Activated CD4-positive, alpha-beta T cell treated with anti-CD3 and anti-CD28 coated beads, Interleukin-2, amount 10 ng/mL, durations not matched to agents 7 days and 5 days (primary cell): ENCODE measurements around the gene PDLIM3. TPM values are rescaled to one million over a fixed set of nuclear protein-coding genes. Genes with fewer than 3 reads are reported as not detected.

Experiments
- CTCF ChIA-PET: fragments of 350-600 bp; sonication (Branson Sonifier 250); formaldehyde crosslinking; loops from one replicate; lab custom pipeline; 2021; ENCODE audit warnings: antibody characterized with exemption; lab: Charles Lee
- POLR2A ChIA-PET: fragments of 350-600 bp; sonication (Branson Sonifier 250); formaldehyde crosslinking; loops from one replicate; lab custom pipeline; 2021; ENCODE audit warnings: antibody characterized with exemption; lab: Charles Lee
- DNase-seq: peaks from one replicate; pipeline ENCODE4 v3.0.0-alpha.2; 2020
- H3K27ac Mint-ChIP-seq: one replicate; pipeline ENCODE4 v1.8.0; 2021; ENCODE audit warnings: mild to moderate bottlenecking, moderate library complexity, mixed read lengths
- H3K27me3 Mint-ChIP-seq: one replicate; pipeline ENCODE4 v1.8.0; 2021; ENCODE audit warnings: mixed read lengths
- H3K36me3 Mint-ChIP-seq: one replicate; pipeline ENCODE4 v1.8.0; 2021; ENCODE audit warnings: low read depth, mixed read lengths
- H3K4me1 Mint-ChIP-seq: one replicate; pipeline ENCODE4 v1.8.0; 2021; ENCODE audit warnings: mixed read lengths
- H3K4me3 Mint-ChIP-seq: one replicate; pipeline ENCODE4 v1.8.0; 2021; ENCODE audit warnings: mild to moderate bottlenecking, moderate library complexity, mixed read lengths
- H3K9me3 Mint-ChIP-seq: one replicate; pipeline ENCODE4 v1.8.0; 2021; ENCODE audit warnings: mixed read lengths
- total RNA-seq, 2 experiments: library from RNA; stranded (reverse); gene quantifications; one replicate each; pipeline ENCODE4 v1.2.3, GENCODE V29; 2021

The PDLIM3 gene
- total RNA-seq, 2 experiments from 2014 or later: not detected

DNA sequence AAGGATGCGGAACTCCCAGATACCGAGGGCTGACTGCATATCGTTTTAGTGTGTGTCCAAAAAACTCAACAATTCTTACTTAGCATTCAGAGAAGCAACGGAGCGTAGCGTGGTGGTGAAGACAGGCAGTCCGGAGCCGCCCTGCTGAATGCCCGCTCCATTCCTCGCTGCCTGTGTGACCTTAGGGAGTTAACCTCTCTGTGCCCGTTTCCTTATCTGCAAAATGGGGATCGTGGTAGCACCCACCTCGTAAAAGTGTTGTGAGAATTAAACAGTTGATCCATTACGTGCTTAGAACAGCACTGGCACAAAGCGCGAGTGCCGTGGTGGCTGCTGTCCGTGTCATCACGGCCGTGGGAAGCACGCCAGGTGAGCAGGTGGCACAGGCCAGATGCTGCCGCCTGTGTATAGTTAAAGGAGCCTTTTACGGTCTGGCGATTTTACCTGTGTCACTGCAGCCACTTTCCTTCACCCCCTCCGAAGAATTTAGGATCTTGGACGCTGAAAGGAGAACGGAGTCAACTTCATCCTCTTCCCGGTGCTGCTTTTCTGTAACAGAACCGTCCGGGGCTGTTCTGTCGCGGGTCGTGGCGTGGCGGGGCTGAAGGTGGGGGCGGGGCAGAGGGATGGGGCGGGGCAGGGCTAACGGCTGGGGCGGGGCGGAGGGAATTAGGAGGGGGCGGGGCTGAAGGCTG lies 64.7 kb downstream of the PDLIM3 start:
- Mint-ChIP-seq H3K9me3 (no peaks in the 10 kb centered on the region), H3K4me3 (peak overlapping the region; percentile 75), H3K36me3 (no peaks in the 10 kb centered on the region), H3K27me3 (peaks cover 52% of the 10 kb centered on the region), H3K27ac (no peak overlapping the region), H3K4me1 (peaks cover 11% of the 10 kb centered on the region)
- ChIA-PET CTCF (no interaction called here), POLR2A (no interaction called here)
- no peak for DNase-seq

DNA sequence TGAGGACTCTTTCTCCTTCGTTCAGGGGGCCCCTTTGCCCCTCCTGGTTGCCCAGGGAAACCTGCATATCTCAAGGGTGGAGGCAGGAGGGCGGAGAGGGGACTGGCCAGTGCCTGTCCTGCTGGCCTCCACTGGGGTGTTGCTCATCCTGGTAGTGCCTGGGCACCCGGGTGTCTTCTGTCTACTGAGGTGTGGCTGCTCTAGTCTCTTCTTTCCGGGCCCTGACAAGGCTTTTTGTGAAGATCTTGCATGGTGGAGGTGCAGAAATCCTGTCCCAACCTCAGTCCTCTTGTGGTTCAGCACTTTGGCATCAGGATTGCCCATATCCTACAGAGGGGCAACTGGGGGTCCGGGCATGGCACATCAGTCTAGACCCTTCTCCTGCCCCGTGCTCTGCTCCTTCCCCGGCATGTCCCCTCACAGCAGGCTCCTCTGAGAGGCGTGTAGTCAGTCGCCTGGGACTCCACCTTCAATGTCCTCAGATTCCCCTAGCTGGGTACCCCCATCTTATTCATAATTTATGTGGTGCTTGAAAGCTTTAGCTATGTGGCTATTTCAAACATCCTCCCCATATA lies 65.6 kb downstream of the PDLIM3 start:
- CTCF ChIA-PET: no interaction called here
- peaks cover 61% of the 10 kb centered on the region for H3K27me3 Mint-ChIP-seq

DNA sequence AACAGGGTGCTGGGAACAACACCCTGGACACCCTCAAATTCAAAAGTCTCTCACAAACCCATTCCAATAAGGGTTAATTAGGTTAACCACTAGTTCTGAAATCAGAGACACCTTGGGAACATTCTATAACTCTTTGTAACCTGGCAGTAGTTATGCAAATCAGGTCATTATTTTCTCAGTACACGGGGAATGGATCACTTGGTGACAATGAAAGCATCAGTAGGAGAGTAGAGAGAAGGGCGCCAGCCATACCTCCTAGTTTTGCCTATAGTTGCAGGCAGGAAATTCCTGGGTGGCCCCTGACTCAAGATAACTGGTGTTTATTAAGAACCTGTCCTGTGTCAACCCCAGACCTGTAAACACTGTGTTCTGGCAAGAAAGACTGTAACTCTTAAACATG lies 66.3 kb downstream of the PDLIM3 start:
- Mint-ChIP-seq H3K4me3 (no peak overlapping the region), H3K27ac (no peak overlapping the region), H3K27me3 (peaks cover 62% of the 10 kb centered on the region), H3K9me3 (no peaks in the 10 kb centered on the region), H3K36me3 (no peaks in the 10 kb centered on the region), H3K4me1 (peaks cover 11% of the 10 kb centered on the region)
- no peak for DNase-seq
- CTCF ChIA-PET: interaction anchor here (0.9 kb wide), 1 partner anchor 43 kb away, joined by 3 read pairs; a partner anchor contains a TSS
- POLR2A ChIA-PET: no interaction called here

More for the DNA sequence above, 65.6 kb downstream of the PDLIM3 start:
- Mint-ChIP-seq H3K4me3 (no peak overlapping the region), H3K27ac (no peak overlapping the region), H3K9me3 (no peaks in the 10 kb centered on the region), H3K4me1 (peaks cover 11% of the 10 kb centered on the region), H3K36me3 (no peaks in the 10 kb centered on the region)
- POLR2A ChIA-PET: no interaction called here
- DNase-seq: no peak

DNA sequence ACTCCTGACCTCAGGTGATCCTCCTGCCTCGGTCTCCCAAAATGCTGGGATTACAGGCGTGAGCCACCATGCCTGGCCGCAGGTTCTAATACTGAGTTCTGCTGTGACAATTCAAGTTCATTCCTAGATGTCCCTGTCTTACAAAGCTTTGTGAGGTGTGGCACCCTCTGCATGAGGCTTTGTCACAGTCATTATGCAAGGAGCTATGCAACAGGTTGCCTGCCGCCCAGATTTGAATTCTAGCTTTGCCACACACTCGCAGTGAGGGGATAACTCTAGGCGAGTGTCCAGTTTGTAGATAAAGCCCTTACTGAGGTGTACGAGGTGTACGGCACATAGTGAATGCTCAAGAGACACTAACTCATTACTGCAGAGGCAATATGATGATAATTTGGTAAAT lies 67.3 kb downstream of the PDLIM3 start:
- Mint-ChIP-seq H3K36me3 (no peaks in the 10 kb centered on the region), H3K9me3 (no peaks in the 10 kb centered on the region), H3K4me3 (no peak overlapping the region), H3K4me1 (peaks cover 11% of the 10 kb centered on the region), H3K27me3 (peaks cover 57% of the 10 kb centered on the region), H3K27ac (no peak overlapping the region)
- DNase-seq: no peak
- ChIA-PET CTCF (no interaction called here), POLR2A (no interaction called here)

DNA sequence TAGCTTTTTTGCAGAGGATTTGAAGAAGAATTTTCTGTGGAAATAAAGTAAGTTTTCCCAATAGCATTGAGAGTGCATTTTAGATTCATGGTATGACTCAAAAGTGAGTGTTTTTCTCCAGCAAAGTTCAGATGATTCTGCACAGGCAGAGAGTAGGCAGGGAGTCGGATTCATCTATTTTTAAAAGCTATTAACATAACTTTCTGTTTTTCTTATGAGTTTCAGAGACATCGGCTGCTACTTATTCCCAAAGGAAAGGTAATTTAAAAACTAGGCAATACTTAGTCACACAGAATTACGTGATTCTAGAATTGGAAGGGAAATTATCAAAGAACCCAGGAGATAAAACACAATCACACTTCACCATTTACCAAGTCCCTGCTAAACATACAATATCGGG lies 68.2 kb downstream of the PDLIM3 start:
- Mint-ChIP-seq H3K36me3 (no peaks in the 10 kb centered on the region), H3K27ac (no peak overlapping the region), H3K9me3 (no peaks in the 10 kb centered on the region), H3K4me1 (peaks cover 9% of the 10 kb centered on the region), H3K4me3 (no peak overlapping the region), H3K27me3 (peaks cover 54% of the 10 kb centered on the region)
- CTCF ChIA-PET: interaction anchor here (0.8 kb wide), 1 partner anchor 39 kb away, joined by 3 read pairs; no protein-coding TSS in a partner anchor
- no peak for DNase-seq
- POLR2A ChIA-PET: no interaction called here

DNA sequence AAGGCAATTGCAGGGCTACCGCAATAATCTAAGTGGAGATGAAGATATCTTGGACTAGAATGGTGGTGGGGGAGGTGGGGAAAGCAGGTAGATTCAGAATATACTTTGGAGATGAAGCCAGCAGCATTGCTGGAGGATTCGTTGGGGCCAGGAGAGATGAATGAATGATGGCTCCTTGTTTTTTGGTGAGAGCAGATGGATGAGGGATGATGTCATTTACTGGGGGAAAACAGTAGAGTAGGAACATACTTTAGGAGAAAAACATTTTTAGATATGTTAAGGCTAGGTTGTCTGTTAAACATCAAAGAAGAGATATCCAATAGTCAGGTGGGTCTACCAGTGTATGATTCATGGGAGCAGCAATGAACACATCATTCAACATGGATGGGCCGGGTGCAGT lies 69.6 kb downstream of the PDLIM3 start:
- peaks cover 6% of the 10 kb centered on the region for H3K4me1 Mint-ChIP-seq
- H3K9me3 Mint-ChIP-seq: no peaks in the 10 kb centered on the region
- H3K4me3 Mint-ChIP-seq: no peak overlapping the region
- CTCF ChIA-PET: no interaction called here
- no peak overlapping the region for H3K27ac Mint-ChIP-seq
- H3K27me3 Mint-ChIP-seq: peaks cover 51% of the 10 kb centered on the region
- POLR2A ChIA-PET: no interaction called here
- no peak for DNase-seq
- H3K36me3 Mint-ChIP-seq: no peaks in the 10 kb centered on the region

DNA sequence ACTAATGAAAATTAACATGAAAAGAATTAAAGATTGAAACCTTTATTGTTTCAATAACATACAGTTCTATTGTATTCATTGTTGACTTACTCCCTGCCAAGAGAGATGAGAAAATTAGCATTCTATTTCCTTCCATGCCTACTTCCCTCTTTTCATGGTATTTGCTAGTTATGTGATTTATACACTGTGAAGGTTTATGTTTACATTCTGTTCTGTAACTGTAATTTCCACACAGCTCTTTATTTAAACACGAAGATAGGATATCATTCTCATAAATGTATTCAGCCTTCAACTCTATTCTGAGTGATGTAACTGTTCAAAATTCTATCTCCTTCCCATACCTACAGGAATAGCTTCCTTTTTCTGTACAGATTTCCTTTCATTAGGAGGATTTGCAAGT lies 70.4 kb downstream of the PDLIM3 start:
- CTCF ChIA-PET: no interaction called here
- Mint-ChIP-seq H3K27ac (no peak overlapping the region), H3K4me3 (no peak overlapping the region), H3K9me3 (no peaks in the 10 kb centered on the region), H3K4me1 (no peaks in the 10 kb centered on the region), H3K36me3 (no peaks in the 10 kb centered on the region), H3K27me3 (peaks cover 53% of the 10 kb centered on the region)
- POLR2A ChIA-PET: no interaction called here
- DNase-seq: no peak

DNA sequence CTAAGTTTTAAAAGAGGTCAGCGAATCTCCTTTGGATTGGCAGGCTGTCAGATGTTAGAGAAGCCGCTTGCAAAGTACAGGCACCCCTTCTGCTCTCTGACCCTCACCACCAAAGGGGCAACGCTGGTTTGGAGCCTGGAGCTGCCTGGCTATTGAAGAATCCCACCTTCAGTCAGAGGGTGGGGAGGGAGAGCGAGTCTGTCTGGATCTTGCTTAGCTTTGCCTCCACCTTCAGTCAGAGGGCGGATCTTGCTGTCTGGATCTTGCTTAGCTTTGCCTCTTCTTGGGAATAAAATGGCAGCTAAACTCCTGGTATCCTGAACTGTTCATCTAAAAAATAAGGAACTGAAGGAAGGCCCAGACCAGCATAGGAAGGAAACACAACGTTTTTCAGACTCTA lies 71.1 kb downstream of the PDLIM3 start:
- ChIA-PET CTCF (no interaction called here), POLR2A (no interaction called here)
- Mint-ChIP-seq H3K27ac (no peak overlapping the region), H3K4me1 (no peaks in the 10 kb centered on the region), H3K4me3 (no peak overlapping the region), H3K27me3 (peaks cover 52% of the 10 kb centered on the region), H3K36me3 (no peaks in the 10 kb centered on the region), H3K9me3 (no peaks in the 10 kb centered on the region)
- no peak for DNase-seq

DNA sequence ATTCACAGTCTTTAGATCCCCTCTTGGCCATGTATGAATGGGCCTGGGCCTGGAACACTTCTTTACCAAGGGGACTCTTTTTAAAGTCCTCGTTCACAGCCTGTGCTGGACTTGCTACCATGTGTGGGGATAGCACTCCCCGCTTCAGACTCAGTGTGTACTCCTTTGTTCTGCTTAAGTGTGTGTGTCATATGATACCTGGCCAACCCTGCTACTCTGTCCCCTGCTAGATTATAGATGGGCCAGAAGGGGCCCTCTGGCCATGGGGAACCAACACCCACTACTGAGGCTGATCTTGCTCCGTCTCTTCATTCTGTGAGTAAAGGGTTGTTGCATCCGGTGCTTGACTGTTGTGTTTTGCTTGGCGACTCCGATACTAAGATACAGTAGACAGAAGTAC lies 71.8 kb downstream of the PDLIM3 start:
- Mint-ChIP-seq H3K4me1 (no peaks in the 10 kb centered on the region), H3K9me3 (no peaks in the 10 kb centered on the region), H3K36me3 (no peaks in the 10 kb centered on the region), H3K4me3 (no peak overlapping the region), H3K27ac (no peak overlapping the region), H3K27me3 (peaks cover 52% of the 10 kb centered on the region)
- CTCF ChIA-PET: no interaction called here
- no peak for DNase-seq
- POLR2A ChIA-PET: no interaction called here

DNA sequence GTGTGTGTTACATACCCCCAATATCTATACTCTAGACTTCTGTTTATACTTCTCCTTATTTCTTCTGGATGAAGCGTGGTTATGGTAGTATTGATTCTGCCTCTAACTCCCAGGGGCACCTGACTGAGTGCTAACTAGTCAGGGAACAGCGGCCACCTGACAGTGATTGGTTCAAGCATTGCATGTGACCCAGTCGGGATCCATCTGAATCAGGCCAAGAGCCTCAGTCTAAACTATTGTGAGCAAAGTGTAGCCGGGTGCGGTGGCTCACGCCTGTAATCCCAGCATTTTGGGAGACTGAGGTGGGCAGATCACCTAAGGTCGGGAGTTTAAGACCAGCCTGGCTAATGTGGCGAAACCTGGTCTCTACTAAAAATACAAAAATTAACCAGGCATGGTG lies 73.7 kb downstream of the PDLIM3 start:
- Mint-ChIP-seq H3K4me1 (no peaks in the 10 kb centered on the region), H3K9me3 (no peaks in the 10 kb centered on the region), H3K27ac (no peak overlapping the region), H3K27me3 (peaks cover 42% of the 10 kb centered on the region), H3K36me3 (no peaks in the 10 kb centered on the region), H3K4me3 (no peak overlapping the region)
- POLR2A ChIA-PET: no interaction called here
- DNase-seq: no peak
- CTCF ChIA-PET: interaction anchor here (0.6 kb wide), 1 partner anchor 277 kb away, joined by 3 read pairs; no protein-coding TSS in a partner anchor

DNA sequence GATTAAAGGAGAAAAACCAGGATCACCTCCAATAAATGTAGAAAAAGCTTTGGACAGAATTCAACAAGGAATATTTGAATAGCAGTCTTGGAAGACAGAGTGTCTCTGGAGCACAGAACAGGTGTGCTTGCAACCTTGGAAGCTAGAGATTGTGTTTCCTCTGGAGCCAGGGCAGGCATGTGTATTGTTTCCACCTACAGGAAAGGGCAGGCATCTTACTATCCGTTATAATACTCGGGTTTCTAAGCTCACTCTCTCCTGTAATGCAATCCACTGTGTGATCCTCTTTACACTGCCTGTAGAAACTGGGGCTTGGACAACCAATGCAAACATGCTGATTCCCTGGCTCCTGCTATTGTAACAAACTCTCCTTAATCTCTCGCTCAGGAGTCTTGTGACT lies 78.2 kb downstream of the PDLIM3 start:
- Mint-ChIP-seq H3K4me1 (no peaks in the 10 kb centered on the region), H3K9me3 (no peaks in the 10 kb centered on the region), H3K36me3 (no peaks in the 10 kb centered on the region), H3K27ac (no peak overlapping the region), H3K4me3 (no peak overlapping the region), H3K27me3 (peaks cover 26% of the 10 kb centered on the region)
- POLR2A ChIA-PET: no interaction called here
- CTCF ChIA-PET: no interaction called here
- DNase-seq: no peak

DNA sequence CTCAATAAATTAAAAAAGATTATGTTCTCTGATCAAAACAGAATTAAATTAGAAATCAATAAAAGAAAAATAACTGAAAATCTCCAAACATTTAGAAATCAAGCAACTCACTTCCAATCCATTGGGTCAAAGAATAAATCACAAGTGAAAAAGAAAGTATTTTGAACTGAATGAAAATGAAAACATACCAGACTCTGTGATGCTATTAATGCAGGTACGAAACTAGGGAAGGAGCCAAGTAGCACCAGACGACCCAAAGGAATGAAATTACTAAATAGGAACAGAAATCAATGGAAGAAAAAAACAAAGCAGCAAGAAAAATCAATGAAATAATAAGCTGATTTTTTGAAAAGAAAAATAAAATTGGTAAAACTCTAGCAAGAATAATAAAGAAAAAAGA lies 79.2 kb downstream of the PDLIM3 start:
- ChIA-PET CTCF (no interaction called here), POLR2A (no interaction called here)
- Mint-ChIP-seq H3K9me3 (no peaks in the 10 kb centered on the region), H3K27ac (no peak overlapping the region), H3K4me1 (no peaks in the 10 kb centered on the region), H3K36me3 (no peaks in the 10 kb centered on the region), H3K4me3 (no peak overlapping the region), H3K27me3 (peaks cover 26% of the 10 kb centered on the region)
- no peak for DNase-seq
